OCI-LY7 (cell line): ENCODE data around the gene MTA3. TPM values are rescaled to one million over a fixed set of nuclear protein-coding genes. Genes with fewer than 3 reads are reported as not detected.
"Not testable (repeated sequence)": the region's sequence is repeated elsewhere in the genome, so short reads cannot be mapped to it uniquely, and the experiment has no call there.

Experiments
- BruUV-seq: library from RNA; stranded (reverse); fragments of 400-500 nt; replicated peaks from 2 replicates; lab custom pipeline; 2021; lab: Mats Ljungman, UMichigan
- CTCF ChIA-PET: fragments of 300-600 bp; sonication (Branson Sonifier 250); formaldehyde crosslinking; loops from one replicate; lab custom pipeline; 2022; ENCODE audit warnings: antibody characterized with exemption; ENCODE audit not compliant: unreplicated experiment; lab: Charles Lee
- POLR2A ChIA-PET: fragments of 300-600 bp; sonication (Branson Sonifier 250); formaldehyde crosslinking; loops from one replicate; lab custom pipeline; 2022; ENCODE audit warnings: antibody characterized with exemption; lab: Charles Lee
- DNase-seq: peaks from one replicate; pipeline ENCODE4 v3.0.0-alpha.2; 2015; ENCODE audit warnings: low spot score
- H2AFZ ChIP-seq: fragments of 200-600 bp; sonication (generic), shearing (Covaris generic); 2 replicates; pipeline ENCODE4 v1.6.1; 2014; ENCODE audit warnings: mild to moderate bottlenecking, antibody characterized with exemption, low read length, moderate library complexity
- H3K27ac ChIP-seq: fragments of 200-600 bp; sonication (generic); 2 replicates; pipeline ENCODE4 v1.5.1; 2014; ENCODE audit warnings: mixed run types, low read depth, mild to moderate bottlenecking, moderate library complexity, low read length, inconsistent platforms; ENCODE audit not compliant: poor library complexity, severe bottlenecking
- H3K36me3 ChIP-seq: fragments of 200-600 bp; sonication (generic); 2 replicates; pipeline ENCODE4 v1.6.1; 2014; ENCODE audit warnings: mild to moderate bottlenecking, antibody characterized with exemption, low read length, moderate library complexity, mixed read lengths; ENCODE audit not compliant: insufficient read depth
- H3K4me1 ChIP-seq: fragments of 200-600 bp; sonication (generic); 2 replicates; pipeline ENCODE4 v1.5.1; 2014; ENCODE audit warnings: mild to moderate bottlenecking, low read length; ENCODE audit not compliant: insufficient read depth, poor library complexity, severe bottlenecking
- H3K4me2 ChIP-seq: fragments of 200-600 bp; sonication (generic); 2 replicates; pipeline ENCODE4 v1.6.1; 2014; ENCODE audit warnings: mild to moderate bottlenecking, low read length
- H3K4me3 ChIP-seq: fragments of 200-600 bp; sonication (generic); 2 replicates; pipeline ENCODE4 v1.5.1; 2014; ENCODE audit warnings: mild to moderate bottlenecking, low read depth, low read length; ENCODE audit not compliant: poor library complexity, severe bottlenecking
- H3K79me2 ChIP-seq: fragments of 200-600 bp; sonication (generic); 2 replicates; pipeline ENCODE4 v1.6.1; 2016; ENCODE audit warnings: low read depth, mild to moderate bottlenecking, low read length, moderate library complexity, mixed read lengths; ENCODE audit not compliant: insufficient read depth
- H3K9me2 ChIP-seq: fragments of 200-600 bp; sonication (generic); 2 replicates; pipeline ENCODE4 v1.6.1; 2016; ENCODE audit warnings: mild to moderate bottlenecking, low read length, mixed read lengths; ENCODE audit not compliant: insufficient read depth
- H3K9me3 ChIP-seq: fragments of 200-600 bp; sonication (generic); 2 replicates; pipeline ENCODE4 v1.6.1; 2014; ENCODE audit warnings: mild to moderate bottlenecking, mixed run types, low read length, mixed read lengths
- H4K20me1 ChIP-seq: fragments of 200-600 bp; sonication (generic); 2 replicates; pipeline ENCODE4 v1.6.1; 2014; ENCODE audit warnings: mild to moderate bottlenecking, antibody characterized with exemption, low read length, moderate library complexity, mixed read lengths; ENCODE audit not compliant: insufficient read depth
- CTCF ChIP-seq: fragments of 200-600 bp; sonication (generic); conservative IDR thresholded peaks from 2 replicates; pipeline ENCODE4 v1.5.1; 2014; ENCODE audit warnings: mild to moderate bottlenecking, antibody characterized with exemption, low read length, moderate library complexity, mixed read lengths
- EZH2phosphoT487 ChIP-seq: fragments of 200-600 bp; sonication (generic); IDR thresholded peaks from 2 replicates; pipeline ENCODE4 v1.6.1; 2018; ENCODE audit warnings: low read depth, borderline replicate concordance, mild to moderate bottlenecking, mixed run types, antibody characterized with exemption, low read length, moderate library complexity, mixed read lengths
- intact Hi-C: fragments of 100-400 bp; cut with micrococcal nuclease; formaldehyde crosslinking; loops from one replicate; pipeline ENCODE4 v1.10.0; 2022; ENCODE audit not compliant: unreplicated experiment
- total RNA-seq, 2 experiments: library from RNA; depleted of rRNA in 1 of 2; stranded (reverse); fragments of >200 nt in 1 of 2; shearing (Covaris generic) in 1 of 2; gene quantifications; 2 replicates each; pipeline ENCODE4 v1.2.3, GENCODE V29; 2014 to 2022

MTA3 gene
- total RNA-seq, 2 experiments from 2014 or later = 72.7 to 205 TPM

DNA sequence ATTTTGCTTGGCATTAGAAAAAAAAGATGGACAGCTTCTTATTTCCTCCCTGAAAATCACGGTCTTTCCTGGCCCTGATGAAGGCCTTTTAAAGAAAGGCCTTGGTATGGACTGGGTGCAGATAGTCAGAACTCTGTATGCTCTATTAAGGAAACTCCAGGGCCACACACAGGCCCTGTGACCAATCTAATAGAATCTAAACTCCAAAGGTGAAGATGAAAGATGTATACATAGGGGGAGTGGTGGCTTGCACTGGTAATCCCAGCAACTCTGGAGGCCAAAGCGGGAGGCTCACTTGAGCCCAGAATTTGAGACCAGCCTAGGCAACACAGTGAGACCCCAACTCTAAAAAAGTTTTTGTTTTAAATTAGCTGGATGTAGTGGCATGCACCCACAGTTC, 158.2 kb downstream of the MTA3 start:
- Histone ChIP-seq H3K4me2 (no peak overlapping the region), H3K9me3 (peaks cover 15% of the 10 kb centered on the region), H3K4me1 (no peaks in the 10 kb centered on the region), H4K20me1 (no peaks in the 10 kb centered on the region), H3K9me2 (no peaks in the 10 kb centered on the region), H3K36me3 (peaks cover 84% of the 10 kb centered on the region), H3K79me2 (no peaks in the 10 kb centered on the region), H3K4me3 (no peak overlapping the region), H2AFZ (no peak overlapping the region), H3K27ac (no peak overlapping the region)
- intact Hi-C loops = no loop called here
- ChIA-PET POLR2A (no interaction called here), CTCF (no interaction called here)
- no TSS peak for BruUV-seq
- TF ChIP-seq CTCF (no peak), EZH2phosphoT487 (no peak)
- DNase-seq = no peak

DNA sequence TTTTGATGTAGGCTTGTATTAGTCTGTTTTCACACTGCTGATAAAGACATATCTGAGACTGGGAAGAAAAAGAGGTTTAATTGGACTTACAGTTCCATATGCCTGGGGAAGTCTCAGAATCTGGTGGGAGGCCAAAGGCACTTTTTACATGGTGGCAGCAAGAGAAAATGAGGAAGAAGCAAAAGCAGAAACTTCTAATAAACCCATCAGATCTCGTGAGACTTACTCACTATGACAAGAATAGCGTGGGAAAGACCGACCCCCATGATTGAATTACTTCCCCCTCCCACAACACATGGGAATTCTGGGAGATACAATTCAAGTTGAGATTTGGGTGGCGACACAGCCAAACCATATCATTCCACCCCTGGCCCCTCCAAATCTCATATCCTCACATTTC, 162.9 kb downstream of the MTA3 start:
- H3K79me2 ChIP-seq, H3K4me3 ChIP-seq, H3K9me2 ChIP-seq, DNase-seq, H3K4me2 ChIP-seq, H4K20me1 ChIP-seq, BruUV-seq, CTCF ChIA-PET, H2AFZ ChIP-seq, H3K4me1 ChIP-seq, POLR2A ChIA-PET, intact Hi-C loops, H3K27ac ChIP-seq: not testable (repeated sequence)
- H3K9me3 ChIP-seq = peaks cover 33% of the 10 kb centered on the region
- H3K36me3 ChIP-seq = peaks cover 98% of the 10 kb centered on the region

GRCh38 chr2:42733852-42734251, 165.4 kb downstream of the MTA3 start:
- Histone ChIP-seq H3K4me2 (no peak overlapping the region), H3K9me3 (peaks cover 33% of the 10 kb centered on the region), H3K9me2 (no peaks in the 10 kb centered on the region), H3K4me3 (no peak overlapping the region), H2AFZ (no peak overlapping the region), H3K79me2 (no peaks in the 10 kb centered on the region), H3K36me3 (peaks cover 98% of the 10 kb centered on the region), H3K4me1 (no peaks in the 10 kb centered on the region), H4K20me1 (no peaks in the 10 kb centered on the region), H3K27ac (no peak overlapping the region)
- no peak for DNase-seq
- intact Hi-C loops = no loop called here
- no peak for TF ChIP-seq CTCF
- TF ChIP-seq EZH2phosphoT487 = no peak
- BruUV-seq = no TSS peak
- CTCF ChIA-PET = no interaction called here
- POLR2A ChIA-PET = interaction anchor here (0.7 kb wide), 1 partner anchor 301 kb away, joined by 6 read pairs; no protein-coding TSS in a partner anchor
